HFF-Myc (cell line): ENCODE data around the gene HNRNPH2.
A peak's percentile ranks its signal among the peaks of the same experiment; 100 is the strongest.

Experiments
- DNase-seq: peaks from one replicate; pipeline ENCODE4 v3.0.0-alpha.2; 2011; ENCODE audit warnings: low read depth; ENCODE audit errors: extremely low read depth
- H3K4me3 ChIP-seq: replicated peaks from 2 replicates; pipeline ENCODE4 v1.5.1; 2011; ENCODE audit warnings: low read depth, mild to moderate bottlenecking, control low read depth, low read length
- TF ChIP-seq, protein P1 (sequence below): IDR thresholded peaks from 2 replicates; pipeline ENCODE4 v1.5.1; 2012; ENCODE audit warnings: mild to moderate bottlenecking, low read depth, low read length, control low read depth; ENCODE audit errors: missing control alignments

Gene HNRNPH2

DNA sequence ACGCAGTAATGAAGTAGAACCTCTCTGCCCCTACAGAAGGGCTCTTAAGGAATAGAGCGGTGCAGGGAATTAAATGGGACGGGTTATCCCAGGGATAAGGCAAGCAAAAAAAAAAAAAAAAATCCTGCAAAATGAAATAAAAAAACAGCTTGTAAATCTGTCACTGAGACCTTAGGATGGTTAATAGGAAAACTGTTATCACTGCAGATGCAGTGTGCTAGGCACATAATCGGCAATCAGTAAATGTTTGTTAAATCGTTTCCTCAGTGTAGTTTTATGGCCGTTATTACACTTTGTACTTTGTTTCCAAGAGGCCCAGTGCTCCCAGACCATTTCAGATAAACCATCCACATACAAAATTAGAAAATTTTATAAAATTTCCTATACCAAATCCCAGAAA is 1.0 kb downstream of the HNRNPH2 start:
- TF ChIP-seq, protein P1, sequence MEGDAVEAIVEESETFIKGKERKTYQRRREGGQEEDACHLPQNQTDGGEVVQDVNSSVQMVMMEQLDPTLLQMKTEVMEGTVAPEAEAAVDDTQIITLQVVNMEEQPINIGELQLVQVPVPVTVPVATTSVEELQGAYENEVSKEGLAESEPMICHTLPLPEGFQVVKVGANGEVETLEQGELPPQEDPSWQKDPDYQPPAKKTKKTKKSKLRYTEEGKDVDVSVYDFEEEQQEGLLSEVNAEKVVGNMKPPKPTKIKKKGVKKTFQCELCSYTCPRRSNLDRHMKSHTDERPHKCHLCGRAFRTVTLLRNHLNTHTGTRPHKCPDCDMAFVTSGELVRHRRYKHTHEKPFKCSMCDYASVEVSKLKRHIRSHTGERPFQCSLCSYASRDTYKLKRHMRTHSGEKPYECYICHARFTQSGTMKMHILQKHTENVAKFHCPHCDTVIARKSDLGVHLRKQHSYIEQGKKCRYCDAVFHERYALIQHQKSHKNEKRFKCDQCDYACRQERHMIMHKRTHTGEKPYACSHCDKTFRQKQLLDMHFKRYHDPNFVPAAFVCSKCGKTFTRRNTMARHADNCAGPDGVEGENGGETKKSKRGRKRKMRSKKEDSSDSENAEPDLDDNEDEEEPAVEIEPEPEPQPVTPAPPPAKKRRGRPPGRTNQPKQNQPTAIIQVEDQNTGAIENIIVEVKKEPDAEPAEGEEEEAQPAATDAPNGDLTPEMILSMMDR, result no peak
- no peak for DNase-seq
- peak overlapping the region; percentile 77 for H3K4me3 ChIP-seq

DNA sequence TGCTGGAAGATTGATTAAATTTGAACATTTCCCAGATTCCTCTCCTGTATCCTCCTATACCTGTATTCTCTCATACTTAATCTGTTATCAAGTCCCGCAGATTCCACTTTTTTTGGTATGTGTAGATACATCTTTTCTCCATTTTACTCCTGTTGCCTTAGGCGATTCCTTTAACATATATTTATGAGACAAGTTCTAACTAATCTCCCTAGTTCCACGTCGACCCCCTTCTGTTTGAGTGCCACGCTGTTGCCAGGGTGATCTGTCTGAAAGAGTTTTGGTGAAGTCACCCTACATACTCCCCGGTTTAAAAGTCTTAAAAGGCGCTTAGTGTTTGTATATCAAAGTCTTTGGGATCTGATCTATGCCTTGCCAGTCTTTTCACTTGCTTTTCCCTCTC is 2.4 kb downstream of the HNRNPH2 start:
- DNase-seq, result no peak
- H3K4me3 ChIP-seq, result peak overlapping the region; percentile 77
- TF ChIP-seq, protein P1, result no peak

DNA sequence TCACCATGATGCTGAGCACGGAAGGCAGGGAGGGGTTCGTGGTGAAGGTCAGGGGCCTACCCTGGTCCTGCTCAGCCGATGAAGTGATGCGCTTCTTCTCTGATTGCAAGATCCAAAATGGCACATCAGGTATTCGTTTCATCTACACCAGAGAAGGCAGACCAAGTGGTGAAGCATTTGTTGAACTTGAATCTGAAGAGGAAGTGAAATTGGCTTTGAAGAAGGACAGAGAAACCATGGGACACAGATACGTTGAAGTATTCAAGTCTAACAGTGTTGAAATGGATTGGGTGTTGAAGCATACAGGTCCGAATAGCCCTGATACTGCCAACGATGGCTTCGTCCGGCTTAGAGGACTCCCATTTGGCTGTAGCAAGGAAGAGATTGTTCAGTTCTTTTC is 4.0 kb downstream of the HNRNPH2 start:
- no peak for DNase-seq
- no peak overlapping the region for H3K4me3 ChIP-seq
- TF ChIP-seq, protein P1, result no peak

DNA sequence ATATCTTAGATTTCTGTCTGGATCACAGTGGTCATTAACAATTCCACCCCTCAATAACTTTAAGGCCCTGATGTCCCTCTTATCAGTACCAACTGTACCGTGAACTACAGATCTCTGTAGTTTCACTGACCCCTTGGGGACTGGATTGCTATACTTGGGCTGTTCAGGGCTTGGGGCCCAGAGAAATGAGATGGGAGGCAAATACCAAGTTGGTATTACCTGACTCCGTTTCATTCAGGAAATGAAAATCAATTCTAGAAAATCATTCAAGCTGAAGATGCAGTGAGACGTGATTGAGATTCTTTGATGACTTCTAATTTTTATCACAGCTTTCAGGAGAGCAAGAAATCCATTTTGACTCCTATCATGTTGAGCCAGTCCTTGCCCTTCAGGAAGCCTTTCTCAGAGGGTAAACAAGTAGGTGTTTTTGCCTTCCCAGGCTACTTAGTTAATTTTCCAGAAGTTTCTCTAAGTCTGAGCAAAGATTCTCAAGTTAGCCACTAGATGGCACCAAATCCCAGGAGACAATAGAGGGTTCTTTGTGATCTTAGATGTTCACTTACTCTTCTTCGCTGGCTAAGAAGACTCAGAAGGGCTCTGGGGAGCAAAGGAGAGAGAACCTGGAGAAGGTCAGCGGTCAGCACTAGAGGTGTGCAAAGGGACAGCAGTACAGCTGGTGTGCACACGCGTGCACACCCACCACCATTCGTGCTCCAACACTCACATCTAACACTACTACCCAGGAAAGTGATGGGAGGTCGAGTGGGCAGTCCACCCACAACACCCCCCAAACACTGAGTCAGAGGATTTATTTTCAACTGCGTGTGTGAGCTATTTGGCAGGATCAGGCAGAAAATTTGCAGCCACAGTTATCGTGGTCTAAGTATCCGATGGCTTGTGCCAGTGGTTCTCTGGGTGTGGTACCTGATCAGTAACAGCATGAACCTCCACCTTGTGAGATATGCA is 7.4 kb downstream of the HNRNPH2 start:
- no peak overlapping the region for H3K4me3 ChIP-seq
- DNase-seq, result no peak
- TF ChIP-seq, protein P1, result peak; percentile 59

DNA sequence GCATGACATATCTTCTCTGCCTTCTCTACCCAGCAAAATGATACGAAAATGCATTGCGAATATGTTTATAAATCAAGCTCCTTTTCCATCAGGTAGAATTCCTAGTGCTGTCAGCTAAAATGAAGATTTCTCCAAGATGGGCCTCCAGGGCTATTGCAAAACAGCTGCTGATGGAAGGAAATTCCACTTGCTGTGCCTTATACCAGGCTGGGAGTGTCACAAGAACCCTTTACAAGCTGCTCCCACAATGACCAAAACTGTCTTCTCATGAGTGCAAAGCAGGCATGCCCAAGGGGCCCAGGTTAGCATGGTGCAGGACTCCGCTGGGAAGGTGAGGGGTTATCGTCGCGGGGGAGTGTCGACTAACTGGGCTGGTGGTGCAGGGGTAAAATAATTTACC is 8.7 kb downstream of the HNRNPH2 start:
- TF ChIP-seq, protein P1, result no peak
- DNase-seq, result no peak
- H3K4me3 ChIP-seq, result no peak overlapping the region

DNA sequence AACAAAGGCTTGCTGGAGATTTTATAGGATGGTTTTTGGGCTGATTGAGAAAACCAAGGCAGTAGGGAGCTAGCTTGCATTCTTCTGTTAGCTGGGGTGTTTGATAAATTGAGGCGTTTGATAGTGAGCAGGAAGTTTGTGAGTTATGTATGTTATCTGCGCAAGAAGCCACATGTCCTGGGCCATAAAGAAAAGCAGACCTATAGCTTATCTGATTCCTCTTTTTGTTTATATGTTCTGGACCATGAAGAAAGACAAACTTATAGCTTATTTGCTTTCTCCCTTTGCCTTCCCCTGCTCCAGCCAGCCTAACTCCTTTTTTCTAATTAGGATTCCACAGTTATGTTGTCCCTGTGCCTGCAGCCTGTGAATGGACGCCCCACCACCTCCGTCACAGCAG is 9.2 kb downstream of the HNRNPH2 start:
- no peak for DNase-seq
- no peak overlapping the region for H3K4me3 ChIP-seq
- TF ChIP-seq, protein P1, result no peak
